Inflammatory macrophage treated with lipopolysaccharide for 1 hour (primary cell): ENCODE data around the gene FPR2.
A peak's percentile ranks its signal among the peaks of the same experiment; 100 is the strongest.
"Not testable (repeated sequence)": the region's sequence is repeated elsewhere in the genome, so short reads cannot be mapped to it uniquely, and the experiment has no call there.

Experiments
- DNase-seq, 2 donors: peaks; one replicate each; pipeline ENCODE4 v3.0.0-alpha.2; 2020 to 2022

FPR2 gene

DNA sequence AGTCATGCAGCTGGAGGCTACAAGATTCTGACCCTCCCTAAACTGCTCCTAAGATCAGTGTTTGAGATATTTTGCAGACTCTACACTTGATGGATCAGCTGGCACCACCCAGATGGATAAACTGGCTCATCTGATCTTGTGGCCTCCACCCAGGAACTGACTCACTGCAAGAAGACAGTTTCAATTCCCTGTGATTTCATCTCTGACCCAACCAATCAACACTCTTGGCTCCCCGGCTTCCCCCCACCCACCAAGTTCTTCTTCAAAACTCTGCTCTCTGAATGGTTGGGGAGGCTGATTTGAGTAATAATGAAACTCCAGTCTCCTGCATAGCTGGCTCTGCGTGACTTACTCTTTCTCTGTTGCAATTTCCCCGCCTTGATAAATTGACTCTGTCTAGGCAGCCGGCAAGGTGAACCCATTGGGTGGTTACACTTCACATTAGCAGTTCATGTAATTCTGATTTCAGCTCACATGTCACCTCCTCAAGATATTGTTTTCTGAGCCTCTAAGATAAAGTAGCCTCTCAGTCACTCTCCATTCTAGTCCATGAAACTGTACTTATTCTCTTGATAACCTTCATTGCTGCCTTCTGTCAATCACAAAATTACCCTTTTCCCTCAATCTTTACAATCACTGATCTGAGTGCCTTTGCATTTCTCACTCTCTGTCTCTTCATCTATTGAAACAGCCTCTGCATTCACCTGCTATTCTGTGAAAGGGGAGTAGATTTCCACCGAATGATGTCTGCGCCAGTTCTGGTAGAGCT, 24.1 kb downstream of the FPR2 start:
- DNase-seq, result peak; percentile 97 to 100

DNA sequence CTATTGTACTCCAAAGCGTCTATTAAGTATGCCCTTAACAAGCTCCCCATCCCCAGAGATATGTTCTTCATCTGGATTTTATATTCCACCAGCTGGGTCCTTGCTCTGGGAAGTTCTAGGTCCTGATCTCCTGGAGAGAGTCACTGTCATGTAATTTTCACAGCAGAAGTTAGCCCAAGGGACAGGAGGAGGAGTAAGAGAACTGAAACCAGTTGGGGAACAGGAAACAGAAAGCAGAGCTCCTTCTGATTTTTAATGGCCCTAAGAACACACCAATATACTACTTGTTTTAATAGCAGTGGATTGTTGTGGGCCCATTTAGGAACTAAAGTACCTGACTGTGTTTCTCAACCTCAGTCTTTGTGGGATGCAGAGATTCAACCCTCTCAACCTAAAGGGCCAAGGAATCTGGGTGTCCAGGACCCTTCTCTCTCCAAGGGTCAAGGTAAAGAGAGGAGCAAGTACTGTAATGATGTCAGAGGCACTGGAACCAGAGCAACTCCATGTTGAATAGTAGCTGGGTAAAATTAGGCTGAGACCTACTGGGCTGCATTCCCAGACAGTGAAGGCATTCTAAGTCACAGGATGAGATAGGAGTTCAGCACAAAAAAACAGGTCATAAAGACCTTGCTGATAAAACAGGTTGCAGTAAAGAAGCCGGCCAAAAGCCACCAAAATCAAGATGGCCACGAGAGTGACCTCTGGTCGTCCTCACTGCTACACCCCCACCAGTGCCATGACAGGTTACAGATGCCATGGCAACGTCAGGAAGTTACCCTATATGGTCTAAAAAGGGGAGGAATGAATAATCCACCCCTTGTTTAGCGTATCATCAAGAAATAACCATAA, 25.9 kb downstream of the FPR2 start:
- DNase-seq, result peak; percentile 83 to 85

DNA sequence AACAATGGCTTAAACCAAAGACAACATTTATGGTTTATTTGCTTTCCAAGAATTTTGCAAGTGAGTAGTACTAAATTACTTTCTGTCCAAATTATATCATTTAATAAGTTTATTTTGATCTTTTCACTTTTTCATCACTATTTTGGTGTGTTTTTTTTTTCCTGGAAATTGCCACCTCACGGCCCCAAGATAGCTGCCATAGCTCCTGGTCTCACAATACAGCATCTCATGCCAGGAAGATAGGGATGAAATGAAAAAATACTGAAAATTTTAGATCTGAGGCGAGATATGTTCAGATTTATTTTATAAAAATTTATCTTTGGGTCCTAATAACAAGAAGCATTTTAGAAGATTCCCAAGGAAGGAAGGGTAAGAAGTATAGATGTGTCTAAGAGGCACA, 27.0 kb downstream of the FPR2 start:
- no peak for DNase-seq

DNA sequence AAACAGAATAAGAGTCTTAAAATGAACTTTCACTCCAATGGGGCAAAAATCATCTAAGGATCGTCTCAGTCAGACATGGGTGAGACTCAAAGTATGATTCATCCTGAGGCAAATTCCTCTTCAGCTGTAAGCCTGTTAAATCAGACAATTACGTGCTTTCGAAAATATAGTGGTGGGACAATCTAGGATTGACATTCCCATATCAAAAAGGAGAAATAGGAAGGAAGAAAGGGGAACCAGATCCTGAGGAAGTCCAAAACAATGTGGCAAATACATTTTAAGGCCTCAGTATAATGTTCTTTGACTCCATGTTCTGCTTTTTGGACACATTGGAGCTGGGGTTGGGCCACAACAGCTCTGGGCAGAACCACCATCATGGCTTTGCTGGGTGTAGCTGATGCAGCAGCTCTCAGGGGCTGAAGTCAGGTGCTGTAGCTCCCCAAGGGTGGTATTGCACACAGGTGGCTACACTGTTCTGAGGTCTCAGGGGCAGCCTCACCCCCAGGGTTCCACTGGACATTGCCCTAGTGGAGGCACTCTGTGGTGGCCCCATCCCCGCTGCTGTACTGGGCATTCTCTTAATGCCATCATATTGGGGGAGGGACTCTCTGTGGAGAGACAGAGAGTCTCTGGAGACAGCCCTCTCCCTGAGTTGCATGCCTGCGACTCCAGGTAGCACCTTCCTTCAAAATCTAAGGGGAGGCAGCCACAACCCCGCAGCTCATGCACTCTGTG, 28.2 kb downstream of the FPR2 start:
- peak; percentile 70 to 87 for DNase-seq

DNA sequence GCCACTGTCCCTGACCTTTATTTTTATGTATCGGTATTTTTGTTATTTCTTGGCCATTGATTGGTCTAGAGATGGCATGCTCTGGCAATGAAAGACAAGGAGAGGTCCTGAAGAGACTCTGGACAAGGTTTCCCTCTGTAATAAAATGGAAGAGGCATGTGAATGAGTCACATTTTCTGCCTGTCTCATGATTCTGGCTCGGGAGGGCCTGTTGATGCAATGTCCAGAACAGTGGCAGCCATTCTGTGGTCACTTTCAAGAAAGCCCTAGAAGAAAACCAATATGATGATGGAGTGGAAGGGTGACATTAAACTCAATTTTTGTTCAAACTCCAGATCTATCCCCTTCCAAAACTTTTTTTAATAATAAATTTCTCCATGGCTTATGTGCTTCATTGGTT, 32.0 kb downstream of the FPR2 start:
- DNase-seq, result no peak

DNA sequence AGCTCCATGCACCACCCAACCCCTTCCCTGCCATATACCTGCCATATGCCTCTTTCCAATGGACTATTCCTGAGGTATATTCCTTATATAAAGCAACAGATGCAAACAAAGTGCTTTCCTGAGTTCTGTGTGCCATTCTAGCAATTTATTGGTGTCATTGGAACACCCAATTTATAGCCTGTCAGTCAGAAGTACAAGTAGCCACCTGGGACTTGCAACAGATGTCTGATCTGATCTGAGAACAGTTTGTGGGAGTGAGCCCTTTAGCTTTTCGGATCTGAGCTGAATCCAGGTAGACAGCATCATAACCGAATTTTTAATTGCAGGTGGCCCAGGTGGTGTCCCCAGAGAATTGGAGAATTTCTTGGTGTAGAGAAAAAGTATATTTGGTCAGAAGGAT, 33.0 kb downstream of the FPR2 start:
- DNase-seq, result no peak

DNA sequence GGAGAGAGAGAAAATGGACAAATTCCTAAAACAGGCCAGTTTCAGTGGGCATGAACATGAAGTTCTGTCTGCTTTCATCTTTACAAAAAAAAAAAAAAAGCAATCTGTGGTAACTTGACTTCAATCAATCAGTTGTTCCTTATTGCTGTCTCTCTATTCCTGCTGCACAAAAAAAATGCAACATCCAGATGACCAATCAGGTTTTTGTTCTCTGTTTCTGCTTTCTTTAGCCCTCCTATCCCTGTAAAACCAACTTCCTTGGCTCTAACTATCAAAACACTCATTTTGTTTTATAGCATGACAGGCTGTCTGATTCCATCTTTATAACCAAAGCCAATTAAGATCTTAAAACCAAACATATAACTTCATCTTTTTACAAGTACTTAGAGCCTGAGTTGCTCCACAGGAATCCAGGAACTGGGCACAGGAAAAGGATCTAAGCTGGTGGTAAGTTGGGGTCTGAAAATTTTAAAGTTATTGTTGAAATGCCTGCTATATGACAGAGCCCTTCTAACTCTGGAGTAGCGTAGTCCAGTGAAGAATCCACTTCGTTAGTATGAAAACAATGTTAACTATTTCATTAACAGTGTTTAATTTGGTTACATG, 34.0 kb downstream of the FPR2 start, which contains the start of gene FPR3:
Gene FPR3, plus strand, starts transcription at position 273 of the 606 bp plus-strand sequence. CDS start 28,592 bp downstream, outside the sequence.
- DNase-seq, result peak in 1 of 2 donors; percentile 77

DNA sequence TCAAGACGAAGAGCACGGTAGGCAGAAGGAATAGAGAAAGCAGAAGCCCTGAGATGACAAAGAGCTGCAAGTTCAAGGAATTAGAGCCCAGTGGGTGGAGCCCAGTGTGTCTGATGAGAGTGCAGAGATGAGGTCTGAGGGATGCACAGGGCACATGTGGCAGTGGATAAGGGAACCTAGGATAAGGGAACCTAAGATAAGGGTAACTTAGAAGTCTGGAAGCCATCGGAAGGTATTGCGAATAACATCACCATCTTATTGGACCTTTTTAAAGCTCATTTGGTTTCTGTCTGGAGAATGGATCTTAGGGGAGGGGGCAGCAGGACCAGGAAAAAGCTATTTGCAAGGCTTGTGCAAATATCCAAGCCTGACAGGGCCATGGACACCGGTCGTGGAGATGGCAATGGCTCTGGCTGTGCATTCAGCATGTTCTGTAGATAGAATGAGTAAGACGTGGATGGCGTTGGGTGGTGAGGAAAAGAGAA, 35.3 kb downstream of the FPR2 start:
- peak; percentile 85 to 89 for DNase-seq

DNA sequence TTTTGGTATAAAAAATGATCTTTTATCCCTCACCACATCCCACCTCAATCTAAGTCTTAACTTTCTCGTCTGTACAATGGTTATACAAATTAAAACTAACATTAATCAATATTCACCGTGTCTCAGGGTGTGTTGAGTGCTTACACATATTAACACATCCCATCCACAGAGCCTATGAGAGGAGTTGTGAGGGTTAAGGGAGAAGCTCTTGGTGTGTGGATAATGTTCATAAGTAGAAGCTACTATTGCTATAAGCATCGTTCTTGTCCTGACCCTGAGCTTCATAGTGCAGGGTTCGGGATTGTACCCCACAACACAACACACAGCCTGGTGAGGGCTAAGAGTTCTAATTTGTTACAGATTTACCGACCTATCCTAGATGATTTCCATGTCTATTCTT, 36.5 kb downstream of the FPR2 start:
- DNase-seq, result no peak

DNA sequence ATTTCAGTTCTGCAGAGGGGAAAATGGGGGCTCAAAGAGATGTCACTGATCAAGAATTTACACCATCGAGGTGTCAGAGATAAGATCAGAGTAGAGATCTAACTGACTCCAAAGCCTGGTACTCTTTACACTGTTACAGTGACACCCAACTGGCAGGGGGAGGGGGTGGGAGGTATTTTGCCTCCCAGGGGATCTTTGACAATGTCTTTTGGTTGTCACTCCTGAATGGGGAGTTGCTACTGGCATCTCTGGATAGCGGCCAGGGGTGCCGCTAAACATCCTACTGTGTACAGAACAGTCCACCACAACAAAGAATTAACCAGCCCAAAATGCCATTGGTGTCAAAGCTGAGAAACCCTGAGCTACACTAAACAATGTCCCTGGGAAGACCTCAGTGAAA, 37.1 kb downstream of the FPR2 start:
- no peak for DNase-seq

DNA sequence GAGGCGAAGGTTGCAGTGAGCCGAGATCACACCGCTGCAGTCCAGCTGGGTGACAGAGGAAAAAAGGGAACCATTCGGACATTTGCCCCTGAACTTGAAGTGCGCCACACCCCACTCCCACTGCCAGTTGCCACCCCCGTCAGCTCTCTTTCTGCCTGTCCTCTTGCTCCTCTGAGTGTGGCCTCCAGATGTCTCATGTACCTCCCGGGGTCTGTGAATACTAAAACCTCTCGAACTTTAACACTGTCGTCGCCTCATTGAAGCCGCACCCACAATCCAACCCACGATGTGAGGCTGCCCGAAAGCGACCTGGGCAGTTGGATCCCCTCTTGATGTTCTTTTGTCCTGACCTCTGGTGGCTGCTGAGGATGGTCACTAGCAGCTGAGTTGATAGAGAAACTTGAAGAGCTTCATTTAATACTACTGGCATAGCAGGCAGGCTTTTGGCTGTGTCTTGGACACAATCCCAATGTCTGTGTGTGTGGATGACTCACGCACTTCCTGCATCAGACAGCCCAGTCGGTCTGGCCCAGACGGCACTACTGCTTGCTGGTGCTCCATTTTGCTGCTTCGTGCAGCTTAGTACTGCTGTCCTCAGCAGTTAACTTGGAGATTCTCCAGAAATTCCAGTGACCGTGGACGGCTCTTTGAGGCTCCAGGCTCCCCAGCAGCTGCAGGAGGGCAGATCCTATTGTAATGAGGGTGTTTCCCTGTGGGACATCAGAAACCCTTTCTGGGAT, 38.2 kb downstream of the FPR2 start:
- peak; percentile 82 to 87 for DNase-seq

DNA sequence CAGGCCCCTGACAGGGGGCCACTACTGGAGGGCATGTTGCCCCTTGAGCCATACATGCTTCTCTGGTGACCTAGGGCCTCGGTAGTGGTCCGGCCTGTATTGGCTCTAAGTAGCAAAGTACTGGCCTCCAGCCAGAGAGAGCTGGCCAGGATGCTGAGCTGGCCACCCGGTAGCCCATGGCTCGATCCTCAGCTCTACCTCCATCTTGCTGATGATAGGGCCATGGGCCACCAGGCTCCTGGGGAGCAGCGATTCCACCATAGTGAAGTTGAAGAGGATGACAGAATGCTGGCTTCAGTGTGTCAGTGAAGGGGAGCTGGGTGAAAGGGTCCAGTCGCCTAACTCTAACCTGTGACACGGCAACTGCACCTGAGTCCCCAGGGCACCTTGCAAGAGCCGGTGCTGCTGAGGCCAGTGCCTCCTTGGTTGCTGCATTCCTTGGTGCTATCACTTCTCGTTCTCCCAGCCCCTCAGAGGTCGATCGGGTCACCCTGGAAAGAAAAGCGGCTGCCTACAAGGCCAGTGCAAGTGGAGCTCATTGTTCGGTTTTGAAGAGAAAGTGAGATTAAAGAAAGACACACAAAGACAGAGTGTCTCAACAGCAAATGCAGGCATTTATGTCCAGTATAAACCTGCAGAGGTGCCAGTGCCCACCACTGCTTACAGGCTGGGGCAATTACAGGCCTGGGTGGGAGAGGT, 38.9 kb downstream of the FPR2 start:
- DNase-seq, result no peak

DNA sequence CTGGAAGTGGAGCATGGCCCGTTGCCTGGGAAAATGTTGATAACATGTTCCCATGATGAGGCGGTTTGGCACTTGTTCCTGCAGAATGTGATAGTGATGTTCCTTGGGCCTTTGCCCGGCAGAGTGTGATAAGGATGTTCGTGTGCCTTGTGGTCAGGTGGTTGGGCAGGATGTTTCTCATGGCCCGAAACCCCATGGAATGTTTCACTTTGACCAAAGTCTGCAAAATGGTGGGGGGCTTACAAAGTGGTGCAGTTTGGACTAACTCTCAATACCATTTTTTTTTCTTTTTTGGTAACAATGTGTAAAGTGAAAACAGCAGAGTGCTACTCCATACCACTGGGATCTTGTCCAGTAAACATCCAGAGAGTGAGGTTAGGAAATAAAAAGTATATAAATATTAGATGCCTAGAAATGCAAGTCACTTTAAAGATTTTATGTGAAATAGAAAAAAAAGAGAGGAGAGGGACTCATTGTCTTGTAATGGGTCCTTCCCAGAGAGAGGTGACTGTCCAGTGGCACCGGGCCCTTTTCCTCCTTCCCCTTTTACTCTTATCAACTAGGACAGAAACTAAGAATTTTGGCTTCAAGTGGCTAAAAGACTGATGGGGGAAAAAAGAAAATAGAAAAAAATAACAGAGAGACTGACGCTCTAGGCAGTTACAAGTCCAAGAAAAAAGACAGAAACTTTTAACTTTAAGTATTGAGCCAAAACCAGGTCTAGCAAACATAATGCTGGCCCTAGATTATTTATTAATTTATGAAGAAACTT, 39.7 kb downstream of the FPR2 start:
- DNase-seq, result peak in 1 of 2 donors; percentile 29

DNA sequence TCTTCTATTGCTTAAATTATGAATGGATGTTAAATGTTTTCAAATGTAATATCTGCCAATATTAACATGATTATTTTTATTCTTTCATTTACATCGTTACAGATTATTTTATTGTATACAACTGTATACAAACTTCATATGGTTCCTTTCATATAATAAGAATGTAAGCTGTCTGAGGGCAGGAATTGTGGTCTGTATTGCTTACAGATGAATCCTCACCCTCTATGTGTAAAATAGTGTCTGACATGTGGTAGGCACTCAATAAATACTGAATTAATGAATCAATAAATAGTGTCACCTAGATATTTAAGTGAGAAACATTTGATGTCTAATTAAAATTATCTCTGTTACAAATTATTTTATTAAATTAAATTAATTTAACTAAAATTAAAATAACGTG, 41.8 kb downstream of the FPR2 start:
- DNase-seq, result no peak

DNA sequence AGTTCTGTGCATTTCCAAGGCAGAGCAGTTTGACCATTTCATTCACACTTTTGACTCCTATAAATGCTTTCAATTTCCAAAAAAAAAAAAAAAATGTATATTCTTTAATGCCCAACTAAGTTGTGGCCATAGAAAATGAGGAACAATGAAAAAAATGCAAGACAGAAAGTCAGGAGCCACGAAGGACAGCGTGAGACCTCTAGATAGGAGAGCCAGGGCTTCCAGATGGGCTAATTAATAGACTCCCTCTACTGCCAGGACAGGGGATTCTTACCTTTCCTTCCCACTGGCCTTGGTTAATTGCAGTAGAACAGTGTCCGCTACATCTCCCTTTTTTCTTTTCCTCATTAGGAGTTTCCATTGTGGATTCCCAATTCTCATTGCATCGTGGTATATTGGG, 42.5 kb downstream of the FPR2 start:
- DNase-seq, result peak in 1 of 2 donors; percentile 31

DNA sequence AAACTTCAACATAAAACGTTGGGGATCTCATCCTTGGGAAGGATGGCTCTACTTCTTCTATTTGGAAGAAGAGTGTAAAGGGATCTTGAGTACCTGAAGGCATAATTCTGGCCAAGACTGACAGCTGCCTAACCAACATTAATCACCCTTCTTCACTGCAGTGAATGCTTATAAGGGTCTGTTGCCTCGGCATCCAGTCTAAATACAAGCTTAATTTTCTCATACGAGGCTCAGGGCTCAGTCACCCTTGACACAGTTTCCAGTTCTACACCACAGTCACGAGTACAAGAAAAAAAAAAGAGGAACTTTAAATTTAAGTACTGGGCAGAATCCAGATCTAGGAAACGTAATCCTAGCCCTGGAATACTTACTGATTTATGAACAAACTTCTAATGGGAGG, 43.0 kb downstream of the FPR2 start:
- DNase-seq, result peak; percentile 71 to 86

DNA sequence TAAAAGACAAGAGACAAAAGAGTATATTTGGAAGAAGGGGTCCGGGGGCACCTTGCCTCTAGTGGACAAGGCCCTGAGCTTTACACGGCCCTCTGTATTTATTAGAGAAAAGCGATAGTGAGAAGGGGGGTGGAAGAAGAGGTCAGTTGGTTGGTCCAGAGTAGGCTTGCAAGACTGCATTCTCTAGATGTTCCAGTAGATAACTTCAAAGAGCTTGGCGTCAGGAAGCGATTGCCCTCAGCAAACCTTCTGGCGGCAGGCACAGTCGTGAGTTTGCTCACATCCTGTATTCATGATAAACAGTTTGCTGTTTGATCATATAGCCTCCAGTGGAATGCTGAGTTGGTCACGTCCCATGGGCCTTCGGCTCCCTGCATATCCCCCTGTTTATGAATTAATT, 43.8 kb downstream of the FPR2 start:
- not testable (repeated sequence) for DNase-seq

DNA sequence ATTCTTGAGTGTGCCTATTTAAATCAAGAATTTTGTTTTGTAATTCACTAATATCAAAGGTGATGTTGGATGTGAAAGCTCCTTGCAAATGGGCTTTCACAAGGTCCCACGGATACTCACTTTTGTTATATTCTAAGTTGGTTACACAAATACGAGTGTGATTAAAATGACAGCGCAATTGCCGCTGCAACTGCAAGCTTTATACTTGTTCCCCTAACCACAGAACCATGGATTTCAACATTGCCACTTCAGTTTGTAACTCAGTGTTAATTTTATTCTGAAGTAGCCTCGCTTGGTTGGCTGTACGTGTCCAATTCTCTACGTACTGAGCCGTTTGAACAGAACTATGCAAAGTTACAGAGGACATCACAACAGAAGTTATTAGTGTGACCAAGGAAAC, 44.4 kb downstream of the FPR2 start:
- peak in 1 of 2 donors; percentile 81 for DNase-seq

DNA sequence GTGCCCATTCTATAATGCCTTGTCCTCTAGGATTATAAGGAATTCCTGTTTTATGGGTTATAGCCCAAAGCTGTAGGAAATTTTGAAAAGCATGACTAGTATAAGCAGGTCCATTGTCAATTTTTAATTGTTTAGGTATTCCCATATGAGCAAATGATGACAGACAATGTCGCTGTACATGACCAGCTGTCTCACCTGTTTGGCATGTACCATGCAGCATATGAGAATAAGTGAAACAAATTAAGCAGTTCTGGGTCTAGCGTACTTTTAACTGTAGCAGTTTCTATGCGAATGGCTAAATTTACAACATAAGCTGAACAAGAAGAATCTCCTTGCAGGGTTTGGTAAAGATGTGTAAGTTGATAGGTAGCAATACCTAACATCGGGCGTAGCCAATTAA, 45.6 kb downstream of the FPR2 start:
- not testable (repeated sequence) for DNase-seq

DNA sequence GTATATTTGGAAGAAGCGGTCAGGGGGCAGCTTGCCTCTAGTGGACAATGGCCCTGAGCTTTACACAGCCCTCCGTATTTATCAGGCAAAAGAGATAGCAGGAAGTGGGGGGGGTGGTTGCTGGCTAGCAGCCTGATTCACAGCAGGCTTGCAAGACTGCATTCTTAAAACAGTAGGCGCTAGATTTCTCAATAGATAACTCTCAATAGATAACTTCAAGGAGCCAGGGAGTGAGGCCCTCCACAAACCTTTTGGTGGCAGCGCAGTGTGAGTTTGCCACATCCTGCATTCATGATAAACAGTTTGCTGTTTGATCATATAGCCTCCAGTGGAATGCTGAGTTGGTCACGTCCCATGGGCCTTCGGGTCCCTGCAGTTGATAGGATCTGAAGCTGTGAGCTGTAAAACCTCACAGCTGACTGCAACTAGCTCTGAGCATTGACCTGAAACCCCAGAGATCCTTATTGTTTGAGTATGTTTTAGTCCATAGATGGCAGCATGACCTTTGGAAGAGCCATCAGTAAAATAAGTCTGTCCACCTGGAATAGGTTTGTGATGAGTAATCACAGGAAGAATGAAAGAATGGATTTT, 46.2 kb downstream of the FPR2 start:
- DNase-seq, result peak in 1 of 2 donors; percentile 83
